ENCODE measurements around the gene PPP2R5B. TPM values are rescaled to one million over a fixed set of nuclear protein-coding genes. Genes with fewer than 3 reads are reported as not detected.
A peak's percentile ranks its signal among the peaks of the same experiment; 100 is the strongest.
"Not testable (repeated sequence)": the region's sequence is repeated elsewhere in the genome, so short reads cannot be mapped to it uniquely, and the experiment has no call there.

The PPP2R5B gene
- polyA plus RNA-seq, 3 donors from 2014 or later: 7.8 to 14.6 (median 14.0) TPM

DNA sequence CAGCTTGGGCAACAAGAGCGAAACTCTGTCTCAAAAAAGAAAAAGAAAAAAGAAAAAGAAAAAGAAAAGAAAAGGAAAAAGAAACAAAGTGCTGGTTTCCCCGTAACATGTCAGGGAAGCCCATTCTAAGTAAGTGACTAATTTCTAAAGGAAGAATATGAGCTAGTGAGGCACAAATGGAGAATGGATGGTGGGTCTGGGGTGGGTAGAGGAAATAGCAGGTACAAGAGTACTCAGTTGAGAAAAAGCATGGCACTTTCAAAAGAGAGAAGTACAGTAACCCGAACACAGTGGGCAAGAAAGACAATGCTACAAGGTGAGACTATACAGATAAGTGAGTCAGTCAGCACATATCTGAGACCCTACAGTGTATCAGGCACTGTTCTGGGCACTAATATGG is 42.9 kb downstream of the PPP2R5B start:
- Mint-ChIP-seq H3K27ac (no peak overlapping the region), H3K9me3 (no peaks in the 10 kb centered on the region), H3K4me3 (no peak overlapping the region), H3K36me3 (no peaks in the 10 kb centered on the region), H3K4me1 (peaks cover 5 to 7% of the 10 kb centered on the region in 2 donors), H3K27me3 (ENCODE audit: low read depth in 3 of 3) (peaks cover 0 to 12% (median 11%) of the 10 kb centered on the region in 3 donors)
- DNase-seq: no peak

DNA sequence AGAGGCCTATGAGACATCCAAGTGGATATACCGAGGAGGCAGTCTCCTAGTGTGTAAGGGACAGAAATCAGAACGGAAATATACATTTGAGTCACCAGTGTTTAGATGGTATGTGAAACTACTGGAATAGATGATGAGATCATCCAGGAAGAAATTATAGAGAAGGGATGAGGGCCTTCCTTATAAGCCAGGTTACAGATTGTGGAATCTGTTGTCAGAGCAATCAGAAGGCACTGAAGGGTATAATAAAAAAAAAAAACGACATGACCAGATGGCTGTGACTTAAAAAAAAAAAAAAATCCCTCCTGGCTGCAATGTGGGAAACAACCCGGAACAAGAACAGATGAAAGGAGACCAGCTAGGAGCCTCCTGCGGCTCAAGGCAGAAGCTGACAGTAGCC is 44.7 kb downstream of the PPP2R5B start:
- Mint-ChIP-seq H3K27me3 (ENCODE audit: low read depth in 3 of 3) (peaks cover 0 to 12% (median 12%) of the 10 kb centered on the region in 3 donors), H3K9me3 (no peaks in the 10 kb centered on the region), H3K36me3 (no peaks in the 10 kb centered on the region), H3K4me1 (peaks cover 6 to 7% of the 10 kb centered on the region in 2 donors), H3K4me3 (peak overlapping the region in 1 of 5 donors; percentile 43), H3K27ac (no peak overlapping the region)
- DNase-seq: no peak

DNA sequence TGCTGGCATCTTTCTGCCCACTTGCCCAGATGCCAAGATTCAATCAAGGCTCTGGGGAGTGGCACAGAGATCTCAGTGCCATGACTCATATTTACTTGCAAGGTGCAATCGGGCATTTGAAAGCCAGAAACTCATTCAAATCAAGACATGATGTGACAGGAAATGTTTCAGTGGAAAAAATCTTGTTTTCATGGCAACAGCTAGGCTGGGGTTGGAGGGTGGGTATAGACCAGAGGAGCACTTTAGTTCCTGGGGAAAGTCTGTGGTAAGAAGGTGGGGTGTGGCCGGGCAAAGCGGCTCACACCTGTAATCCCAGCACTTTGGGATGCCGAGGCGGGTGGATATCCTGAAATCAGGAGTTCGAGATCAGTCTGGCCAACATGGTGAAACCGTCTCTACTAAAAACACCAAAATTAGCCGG is 46.3 kb downstream of the PPP2R5B start:
- Mint-ChIP-seq H3K4me3 (peak overlapping the region; percentile 10 to 60 (median 41)), H3K36me3 (no peaks in the 10 kb centered on the region), H3K27me3 (ENCODE audit: low read depth in 3 of 3) (peaks cover 0 to 18% (median 8%) of the 10 kb centered on the region in 3 donors), H3K4me1 (peaks cover 13 to 20% of the 10 kb centered on the region in 2 donors), H3K27ac (no peak overlapping the region), H3K9me3 (no peaks in the 10 kb centered on the region)
- no peak for DNase-seq

DNA sequence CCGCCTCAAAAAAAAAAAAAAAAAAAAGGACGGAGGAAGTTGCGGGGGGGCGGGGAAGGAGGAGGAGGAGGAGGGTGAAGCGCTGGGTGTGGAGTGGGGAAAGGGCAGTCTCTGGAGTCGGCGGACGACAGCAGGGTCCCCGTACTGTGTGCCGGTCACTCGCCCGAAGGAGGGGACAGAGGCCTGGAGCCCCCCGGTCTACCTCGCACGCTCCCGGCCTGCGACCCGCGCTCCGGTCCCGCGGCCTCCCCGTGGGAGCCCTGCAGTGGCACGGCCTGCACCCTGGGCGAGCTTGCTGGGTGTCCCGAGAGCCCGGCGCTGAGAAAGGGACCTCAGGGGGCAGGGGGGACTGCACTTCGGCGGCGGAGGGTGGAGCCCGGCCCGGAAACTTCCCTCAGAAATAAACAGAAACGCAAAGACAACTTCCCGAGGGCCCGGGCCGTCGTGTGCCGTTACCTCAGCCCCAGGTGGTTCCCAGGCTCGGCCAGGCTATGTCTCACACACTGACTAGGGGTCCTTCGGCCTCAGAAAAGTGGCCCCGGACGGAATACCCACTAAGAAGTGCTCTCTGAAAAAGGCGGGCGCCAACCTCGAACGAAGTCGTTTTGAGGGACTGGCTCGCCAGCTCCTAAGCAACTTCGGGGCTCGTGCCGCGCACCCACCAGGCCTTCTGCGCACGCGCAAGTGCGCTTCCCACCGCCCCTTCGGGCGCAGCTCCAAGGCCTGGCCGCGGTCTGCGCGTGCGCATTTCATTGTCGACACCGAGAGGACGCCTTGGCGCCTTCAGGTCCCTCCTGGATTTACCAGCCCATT is 47.1 kb downstream of the PPP2R5B start, which contains the start of gene MAJIN:
Gene MAJIN (minus strand): TSS at position 688 of the 813 bp plus-strand sequence. CDS start 12,703 bp downstream, outside the sequence.
- peak within 1 kb of the TSS; percentile 43 to 73 (median 65) for H3K4me3 Mint-ChIP-seq
- H3K9me3 Mint-ChIP-seq: no peaks in the 10 kb centered on the region
- DNase-seq: peak; percentile 70 to 81 (median 78)
- H3K27me3 Mint-ChIP-seq (ENCODE audit: low read depth in 3 of 3): peaks cover 0 to 18% (median 8%) of the 10 kb centered on the region in 3 donors
- no peak within 1 kb of the TSS for H3K27ac Mint-ChIP-seq
- H3K36me3 Mint-ChIP-seq: no peaks in the 10 kb centered on the region
- H3K4me1 Mint-ChIP-seq: peaks cover 13 to 20% of the 10 kb centered on the region in 2 donors

DNA sequence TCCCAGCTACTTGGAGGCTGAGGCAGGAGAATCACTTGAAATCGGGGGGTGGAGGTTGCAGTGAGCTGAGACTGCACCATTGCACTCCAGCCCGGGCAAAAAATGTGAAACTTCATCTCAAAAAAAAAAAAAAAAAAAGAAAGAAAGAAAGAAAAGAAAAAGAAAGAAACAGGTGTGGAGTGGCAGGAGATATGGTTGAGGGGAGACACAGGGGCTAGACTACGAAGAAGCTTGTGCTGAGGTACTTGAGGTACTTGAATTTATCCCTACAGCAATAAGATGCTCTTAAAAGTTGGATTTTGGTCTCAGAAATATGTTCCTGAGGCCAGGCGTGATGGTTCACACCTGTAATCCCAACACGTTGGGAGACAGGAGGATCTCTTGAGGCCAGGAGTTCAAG is 49.6 kb downstream of the PPP2R5B start:
- Mint-ChIP-seq H3K4me3 (no peak overlapping the region), H3K4me1 (peaks cover 13 to 20% of the 10 kb centered on the region in 2 donors)

DNA sequence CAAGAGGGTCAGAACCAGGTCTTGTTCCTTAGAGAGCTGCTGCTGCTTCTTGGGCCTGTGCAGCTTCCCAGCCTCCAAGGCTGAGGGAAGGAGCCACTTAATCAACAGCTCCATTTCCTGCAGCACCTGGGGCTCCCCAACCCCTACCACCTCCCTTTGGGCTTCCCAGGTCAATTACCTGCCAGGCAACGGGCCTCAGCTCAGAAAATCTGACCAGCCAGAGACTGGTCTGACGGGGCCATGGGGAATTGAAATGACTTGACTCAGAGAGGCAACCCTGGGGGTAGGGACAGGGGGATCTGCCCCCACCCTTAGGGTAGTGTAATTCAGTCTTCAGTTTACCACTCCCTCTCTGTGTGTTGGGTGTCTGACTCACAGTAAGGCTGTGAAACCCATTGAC is 52.2 kb downstream of the PPP2R5B start:
- H3K9me3 Mint-ChIP-seq: no peaks in the 10 kb centered on the region
- H3K36me3 Mint-ChIP-seq: no peaks in the 10 kb centered on the region
- H3K4me3 Mint-ChIP-seq: no peak overlapping the region
- DNase-seq: no peak
- no peak overlapping the region for H3K27ac Mint-ChIP-seq
- H3K4me1 Mint-ChIP-seq: peaks cover 9 to 16% of the 10 kb centered on the region in 2 donors
- peaks cover 0 to 13% (median 0%) of the 10 kb centered on the region in 3 donors for H3K27me3 Mint-ChIP-seq (ENCODE audit: low read depth in 3 of 3)

More for the DNA sequence above, 49.6 kb downstream of the PPP2R5B start:
- Mint-ChIP-seq H3K36me3 (no peaks in the 10 kb centered on the region), H3K27me3 (ENCODE audit: low read depth in 3 of 3) (peaks cover 0 to 19% (median 8%) of the 10 kb centered on the region in 3 donors), H3K9me3 (no peaks in the 10 kb centered on the region), H3K27ac (no peak overlapping the region)
- DNase-seq: no peak

DNA sequence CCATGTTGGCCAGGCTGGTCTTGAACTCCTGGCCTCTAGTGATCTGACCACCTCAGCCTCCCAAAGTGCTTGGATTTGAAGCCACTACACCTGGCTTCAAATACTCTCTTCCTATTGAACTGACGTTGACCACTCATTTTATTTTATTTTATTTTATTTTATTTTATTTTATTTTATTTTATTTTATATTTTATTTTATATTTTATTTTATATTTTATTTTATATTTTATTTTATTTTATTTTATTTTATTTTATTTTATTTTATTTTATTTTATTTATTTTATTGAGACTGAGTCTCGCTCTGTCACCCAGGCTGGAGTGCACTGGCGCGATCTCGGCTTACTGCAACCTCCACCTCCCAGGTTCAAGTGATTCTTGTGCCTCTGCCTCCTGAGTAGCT is 58.9 kb downstream of the PPP2R5B start:
- not testable (repeated sequence) for H3K36me3 Mint-ChIP-seq; H3K27me3 Mint-ChIP-seq (ENCODE audit: low read depth in 3 of 3); H3K9me3 Mint-ChIP-seq; H3K4me1 Mint-ChIP-seq; H3K27ac Mint-ChIP-seq; H3K4me3 Mint-ChIP-seq; DNase-seq

Other genes starting within 250 kb of the PPP2R5B start
- gene NRXN2, start 201.5 kb upstream of the PPP2R5B start, polyA plus RNA-seq: 1 to 10 TPM in 2 of 3 donors, under 1 TPM in 1; 0.44 to 3.6 (median 3.2) TPM
- 100 to 1,000 TPM; 142 to 165 (median 154) TPM for gene RASGRP2, start 180.5 kb upstream of the PPP2R5B start, polyA plus RNA-seq
- 1 to 10 TPM in 1 of 3 donors, under 1 TPM in 1, not detected in 1; 0.63 to 1.1 TPM for gene PYGM, start 164.7 kb upstream of the PPP2R5B start, polyA plus RNA-seq
- gene SF1, start 146.1 kb upstream of the PPP2R5B start, polyA plus RNA-seq: 100 to 1,000 TPM in 1 of 3 donors, 10 to 100 TPM in 2; 51.1 to 142 (median 56.3) TPM
- gene MAP4K2, start 121.5 kb upstream of the PPP2R5B start, polyA plus RNA-seq: 10 to 100 TPM in 2 of 3 donors, 1 to 10 TPM in 1; 9.2 to 16.4 (median 15.9) TPM
- gene MEN1, start 114.1 kb upstream of the PPP2R5B start, polyA plus RNA-seq: 10 to 100 TPM; 15.3 to 36.1 (median 27.1) TPM
- gene CDC42BPG, start 80.0 kb upstream of the PPP2R5B start, polyA plus RNA-seq: under 1 TPM in 2 of 3 donors, not detected in 1; 0.13 to 0.22 TPM
- 100 to 1,000 TPM; 136 to 247 (median 160) TPM for gene EHD1, start 46.1 kb upstream of the PPP2R5B start, polyA plus RNA-seq
- gene ATG2A, start 7.5 kb upstream of the PPP2R5B start, polyA plus RNA-seq: 10 to 100 TPM in 1 of 3 donors, 1 to 10 TPM in 2; 3.7 to 10.0 (median 6.7) TPM
- not detected for gene GPHA2, start 11.2 kb downstream of the PPP2R5B start, polyA plus RNA-seq
- not detected for gene MAJIN, start 47.4 kb downstream of the PPP2R5B start, polyA plus RNA-seq
- gene BATF2, start 72.3 kb downstream of the PPP2R5B start, polyA plus RNA-seq: not detected
- gene ARL2, start 89.5 kb downstream of the PPP2R5B start, polyA plus RNA-seq: 100 to 1,000 TPM in 1 of 3 donors, 10 to 100 TPM in 2; 79.1 to 101 (median 80.1) TPM
- 10 to 100 TPM; 14.5 to 20.6 (median 19.9) TPM for gene SNX15, start 102.8 kb downstream of the PPP2R5B start, polyA plus RNA-seq
- 10 to 100 TPM in 1 of 3 donors, 1 to 10 TPM in 2; 3.8 to 11.7 (median 9.2) TPM for gene SAC3D1, start 116.5 kb downstream of the PPP2R5B start, polyA plus RNA-seq
- gene NAALADL1, start 133.9 kb downstream of the PPP2R5B start, polyA plus RNA-seq: 100 to 1,000 TPM in 1 of 3 donors, 10 to 100 TPM in 2; 64.4 to 103 (median 88.7) TPM
- 1 to 10 TPM; 1.8 to 2.9 (median 2.4) TPM for gene CDCA5, start 159.4 kb downstream of the PPP2R5B start, polyA plus RNA-seq
- 10 to 100 TPM; 28.3 to 31.2 (median 29.8) TPM for gene ZFPL1, start 159.5 kb downstream of the PPP2R5B start, polyA plus RNA-seq
- gene VPS51, start 171.5 kb downstream of the PPP2R5B start, polyA plus RNA-seq: 100 to 1,000 TPM in 1 of 3 donors, 10 to 100 TPM in 2; 70.3 to 102 (median 87.7) TPM
- gene TM7SF2, start 187.2 kb downstream of the PPP2R5B start, polyA plus RNA-seq: 10 to 100 TPM; 12.8 to 16.8 (median 15.4) TPM
- gene ZNHIT2, start 193.0 kb downstream of the PPP2R5B start, polyA plus RNA-seq: 10 to 100 TPM; 15.5 to 25.8 (median 23.9) TPM
- gene FAU, start 197.4 kb downstream of the PPP2R5B start, polyA plus RNA-seq: 1,000 to 10,000 TPM in 1 of 3 donors, 100 to 1,000 TPM in 2; 576 to 1,241 (median 681) TPM
- gene MRPL49, start 197.6 kb downstream of the PPP2R5B start, polyA plus RNA-seq: 100 to 1,000 TPM in 2 of 3 donors, 10 to 100 TPM in 1; 98.3 to 113 (median 105) TPM
- gene SYVN1, start 209.8 kb downstream of the PPP2R5B start, polyA plus RNA-seq: 10 to 100 TPM in 1 of 3 donors, 1 to 10 TPM in 2; 2.3 to 21.8 (median 7.7) TPM
- not detected for gene SPDYC, start 245.5 kb downstream of the PPP2R5B start, polyA plus RNA-seq

Measured in immature natural killer cell (primary cell).